ENCODE data around the gene HCRTR2. TPM values are rescaled to one million over a fixed set of nuclear protein-coding genes. Genes with fewer than 3 reads are reported as not detected.
"Not testable (repeated sequence)": the region's sequence is repeated elsewhere in the genome, so short reads cannot be mapped to it uniquely, and the experiment has no call there.

The HCRTR2 gene
- total RNA-seq, 4 donors from 2014 or later = not detected

DNA sequence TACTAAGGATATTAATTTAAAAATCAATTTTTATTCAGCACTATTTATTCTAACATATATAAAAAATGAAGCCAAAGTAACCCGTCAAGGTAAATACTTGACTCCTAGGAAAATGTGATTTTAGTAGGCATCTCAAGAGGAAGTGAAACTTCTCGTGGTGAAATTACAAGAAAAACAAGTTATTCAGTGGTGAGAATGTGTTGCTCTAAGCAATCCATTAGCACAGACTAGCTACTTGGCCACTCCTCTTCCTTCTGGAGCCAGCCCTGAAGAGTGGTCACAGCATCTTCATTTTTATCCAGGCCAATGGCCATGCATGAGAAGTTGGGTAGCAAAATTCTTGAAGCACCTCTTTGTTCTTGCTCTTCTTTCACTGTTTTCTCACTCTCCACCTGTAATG lies 112.5 kb downstream of the HCRTR2 start:
- in situ Hi-C loops (cut with MboI; ENCODE audit: low pct_ligation_motif_present in 1 of 4, low pct_unique_long_range_greater_than_20kb in 1 of 4, low sequenced_read_pairs in 3 of 4) (no loop called here), intact Hi-C loops (cut with DNase I; ENCODE audit: low total_unique reads) (no loop called here)
- no peak for DNase-seq
- Histone ChIP-seq H3K9me3 (no peaks in the 10 kb centered on the region), H3K4me1 (no peaks in the 10 kb centered on the region), H3K27ac (no peak overlapping the region), H3K27me3 (no peaks in the 10 kb centered on the region), H3K36me3 (no peaks in the 10 kb centered on the region), H3K4me3 (no peak overlapping the region)
- no peak for TF ChIP-seq POLR2AphosphoS5 (IDR thresholded peaks at IDR 0.05)
- no peak for TF ChIP-seq POLR2A (IDR thresholded peaks at IDR 0.05)
- TF ChIP-seq, protein P1, sequence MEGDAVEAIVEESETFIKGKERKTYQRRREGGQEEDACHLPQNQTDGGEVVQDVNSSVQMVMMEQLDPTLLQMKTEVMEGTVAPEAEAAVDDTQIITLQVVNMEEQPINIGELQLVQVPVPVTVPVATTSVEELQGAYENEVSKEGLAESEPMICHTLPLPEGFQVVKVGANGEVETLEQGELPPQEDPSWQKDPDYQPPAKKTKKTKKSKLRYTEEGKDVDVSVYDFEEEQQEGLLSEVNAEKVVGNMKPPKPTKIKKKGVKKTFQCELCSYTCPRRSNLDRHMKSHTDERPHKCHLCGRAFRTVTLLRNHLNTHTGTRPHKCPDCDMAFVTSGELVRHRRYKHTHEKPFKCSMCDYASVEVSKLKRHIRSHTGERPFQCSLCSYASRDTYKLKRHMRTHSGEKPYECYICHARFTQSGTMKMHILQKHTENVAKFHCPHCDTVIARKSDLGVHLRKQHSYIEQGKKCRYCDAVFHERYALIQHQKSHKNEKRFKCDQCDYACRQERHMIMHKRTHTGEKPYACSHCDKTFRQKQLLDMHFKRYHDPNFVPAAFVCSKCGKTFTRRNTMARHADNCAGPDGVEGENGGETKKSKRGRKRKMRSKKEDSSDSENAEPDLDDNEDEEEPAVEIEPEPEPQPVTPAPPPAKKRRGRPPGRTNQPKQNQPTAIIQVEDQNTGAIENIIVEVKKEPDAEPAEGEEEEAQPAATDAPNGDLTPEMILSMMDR (IDR thresholded peaks at IDR 0.05) = no peak
- 51 to 64% methylated on average over 2 of the region's 2 CpGs for WGBS, 2 donors (ENCODE audit: low coverage in 1 of 2)

DNA sequence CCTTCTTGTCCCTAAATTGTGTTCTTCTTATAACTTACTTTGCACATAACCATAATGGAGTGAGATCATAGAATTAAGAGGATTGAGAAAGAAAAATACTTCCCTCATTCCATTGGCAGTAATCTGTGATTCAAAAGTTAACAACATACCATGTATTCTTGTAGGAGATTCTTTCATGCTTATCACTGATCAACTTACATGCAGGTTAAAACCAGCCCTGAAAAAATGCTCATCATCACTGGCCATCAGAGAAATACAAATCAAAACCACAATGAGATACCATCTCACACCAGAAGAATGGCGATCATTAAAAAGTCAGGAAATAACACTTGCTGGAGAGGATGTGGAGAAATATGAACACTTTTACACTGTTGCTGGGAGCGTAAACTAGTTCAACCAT lies 116.4 kb downstream of the HCRTR2 start:
- Histone ChIP-seq H3K9me3 (no peaks in the 10 kb centered on the region), H3K4me1 (no peaks in the 10 kb centered on the region), H3K27ac (no peak overlapping the region), H3K4me3 (no peak overlapping the region), H3K36me3 (no peaks in the 10 kb centered on the region), H3K27me3 (no peaks in the 10 kb centered on the region)
- WGBS, 2 donors (ENCODE audit: low coverage in 1 of 2) = 64 to 81% methylated on average over 2 of the region's 2 CpGs
- intact Hi-C loops (cut with DNase I; ENCODE audit: low total_unique reads) = no loop called here
- in situ Hi-C loops (cut with MboI; ENCODE audit: low pct_ligation_motif_present in 1 of 4, low pct_unique_long_range_greater_than_20kb in 1 of 4, low sequenced_read_pairs in 3 of 4) = no loop called here
- no peak for DNase-seq
- TF ChIP-seq EP300 (IDR thresholded peaks at IDR 0.05; ENCODE audit: low read depth) (no peak), POLR2AphosphoS5 (IDR thresholded peaks at IDR 0.05) (no peak)
- TF ChIP-seq, protein P1 (IDR thresholded peaks at IDR 0.05) = no peak

DNA sequence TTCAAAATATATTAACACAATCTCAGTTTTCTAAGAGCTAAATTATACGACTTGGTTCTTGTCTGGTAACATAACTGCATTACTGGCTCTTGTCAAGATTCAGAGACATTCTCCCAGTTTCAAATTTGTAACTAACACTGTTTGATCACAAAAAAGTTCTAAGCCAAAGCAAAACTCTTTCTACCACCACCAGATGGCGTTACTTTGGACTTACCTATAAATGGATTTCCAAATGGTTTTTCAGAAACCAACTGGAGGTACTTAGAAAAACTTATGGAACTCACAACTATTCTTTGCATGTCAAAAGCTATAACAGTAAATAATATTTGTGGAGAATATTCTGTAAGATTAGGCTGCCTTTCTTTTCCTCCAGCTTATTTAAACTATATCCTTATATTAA lies 118.8 kb downstream of the HCRTR2 start:
- H3K27ac ChIP-seq = no peak overlapping the region
- intact Hi-C loops (cut with DNase I; ENCODE audit: low total_unique reads) = no loop called here

DNA sequence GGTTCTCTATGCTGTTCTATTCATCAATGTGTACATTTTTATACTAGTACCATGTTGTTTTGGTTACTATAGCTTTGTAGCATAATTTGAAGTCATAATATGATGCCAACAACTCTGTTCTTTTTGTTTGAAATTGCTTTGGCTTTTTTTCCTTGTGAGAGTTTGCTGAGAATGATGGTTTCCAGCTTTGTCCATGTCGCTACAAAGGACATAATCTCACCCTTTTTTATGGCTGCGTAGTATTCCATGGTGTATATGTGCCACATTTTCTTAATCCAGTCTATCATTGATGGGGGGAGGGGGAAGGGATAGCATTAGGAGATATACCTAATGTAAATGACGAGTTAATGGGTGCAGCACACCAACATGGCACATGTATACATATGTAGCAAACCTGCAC lies 122.9 kb downstream of the HCRTR2 start:
- intact Hi-C loops (cut with DNase I; ENCODE audit: low total_unique reads); H3K27me3 ChIP-seq; in situ Hi-C loops (cut with MboI; ENCODE audit: low pct_ligation_motif_present in 1 of 4, low pct_unique_long_range_greater_than_20kb in 1 of 4, low sequenced_read_pairs in 3 of 4); H3K4me3 ChIP-seq; H3K9me3 ChIP-seq; H3K27ac ChIP-seq; DNase-seq; H3K4me1 ChIP-seq; H3K36me3 ChIP-seq: not testable (repeated sequence)
- WGBS, 2 donors (ENCODE audit: low coverage in 1 of 2) = 87 to 88% methylated on average over 3 of the region's 3 CpGs

More for the DNA sequence above, 118.8 kb downstream of the HCRTR2 start:
- H3K4me3 ChIP-seq = no peak overlapping the region
- TF ChIP-seq POLR2AphosphoS5 (IDR thresholded peaks at IDR 0.05) (no peak), EP300 (IDR thresholded peaks at IDR 0.05; ENCODE audit: low read depth) (no peak), POLR2A (IDR thresholded peaks at IDR 0.05) (no peak)
- TF ChIP-seq, protein P1 (IDR thresholded peaks at IDR 0.05) = peak in 2 of 5 experiments; percentile 12 to 14
- H3K27me3 ChIP-seq = no peaks in the 10 kb centered on the region
- H3K4me1 ChIP-seq = no peaks in the 10 kb centered on the region
- in situ Hi-C loops (cut with MboI; ENCODE audit: low pct_ligation_motif_present in 1 of 4, low pct_unique_long_range_greater_than_20kb in 1 of 4, low sequenced_read_pairs in 3 of 4) = no loop called here
- peaks cover 0 to 4% of the 10 kb centered on the region in 2 donors for H3K9me3 ChIP-seq
- H3K36me3 ChIP-seq = no peaks in the 10 kb centered on the region
- no peak for DNase-seq
- 44 to 50% methylated on average over 2 of the region's 2 CpGs for WGBS, 2 donors (ENCODE audit: low coverage in 1 of 2)

DNA sequence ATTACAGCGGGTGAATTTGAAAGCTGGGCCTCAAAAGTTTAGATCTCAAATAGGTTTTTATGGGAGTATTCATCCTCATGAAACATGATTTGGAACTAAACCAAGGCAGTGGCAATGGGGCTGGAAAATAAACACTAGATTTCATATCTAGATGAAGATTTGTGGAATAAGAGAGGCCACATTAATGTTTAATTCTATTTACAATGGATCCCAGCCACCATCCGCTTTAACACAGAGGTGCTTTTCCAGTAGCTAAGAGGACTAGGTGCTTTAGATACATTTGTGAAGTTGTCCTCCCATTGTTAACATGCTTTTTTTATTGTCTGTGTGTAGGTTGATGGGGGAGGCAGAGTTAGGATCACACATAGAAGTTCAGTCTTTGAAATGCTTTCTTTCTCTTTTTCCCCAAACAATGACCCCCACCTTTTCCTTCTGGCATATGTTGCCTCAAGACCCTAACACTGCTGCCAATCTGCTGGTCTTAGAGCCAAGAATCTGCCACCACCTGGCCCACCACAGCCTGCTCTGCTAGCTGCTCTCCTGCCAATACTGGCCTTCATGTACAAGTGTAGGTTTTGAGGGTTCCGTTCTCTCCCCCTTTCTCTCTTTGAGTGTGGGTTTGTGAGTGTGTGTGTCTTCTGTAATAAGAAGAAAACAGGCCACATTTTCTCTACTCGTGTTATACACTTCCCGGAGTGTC lies 125.1 kb downstream of the HCRTR2 start:
- TF ChIP-seq POLR2AphosphoS5 (IDR thresholded peaks at IDR 0.05) (no peak), EP300 (IDR thresholded peaks at IDR 0.05; ENCODE audit: low read depth) (no peak)
- no peak for DNase-seq
- Histone ChIP-seq H3K4me1 (no peaks in the 10 kb centered on the region), H3K27ac (no peak overlapping the region), H3K27me3 (no peaks in the 10 kb centered on the region), H3K9me3 (peaks cover 0 to 4% of the 10 kb centered on the region in 2 donors), H3K36me3 (no peaks in the 10 kb centered on the region), H3K4me3 (no peak overlapping the region)
- in situ Hi-C loops (cut with MboI; ENCODE audit: low pct_ligation_motif_present in 1 of 4, low pct_unique_long_range_greater_than_20kb in 1 of 4, low sequenced_read_pairs in 3 of 4) (no loop called here), intact Hi-C loops (cut with DNase I; ENCODE audit: low total_unique reads) (no loop called here)
- 80 to 88% methylated on average over 4 to 5 of the region's 5 CpGs for WGBS, 2 donors (ENCODE audit: low coverage in 1 of 2)

Measured in transverse colon (tissue), 4 donors.